Endodermal cell (in vitro differentiated cells): ENCODE measurements around the gene BRD2. TPM values are rescaled to one million over a fixed set of nuclear protein-coding genes. Genes with fewer than 3 reads are reported as not detected.
A peak's percentile ranks its signal among the peaks of the same experiment; 100 is the strongest.

Experiments used
- DNase-seq: peaks from one replicate; pipeline ENCODE4 v3.0.0-alpha.2; 2017
- H3K27ac ChIP-seq: 2 replicates; pipeline ENCODE4 v1.5.1; 2013; ENCODE audit warnings: mild to moderate bottlenecking, low read depth, low read length, moderate library complexity
- H3K27me3 ChIP-seq: 2 replicates; pipeline ENCODE4 v1.6.1; 2013; ENCODE audit warnings: mild to moderate bottlenecking, low read length, moderate library complexity; ENCODE audit not compliant: insufficient read depth, control insufficient read depth, poor library complexity, severe bottlenecking
- H3K36me3 ChIP-seq: 2 replicates; pipeline ENCODE4 v1.7.0; 2013; ENCODE audit warnings: mild to moderate bottlenecking, low read length, moderate library complexity; ENCODE audit not compliant: control insufficient read depth, insufficient read depth
- H3K4me1 ChIP-seq: one replicate; pipeline ENCODE4 v1.7.0; 2013; ENCODE audit warnings: low read length; ENCODE audit not compliant: control insufficient read depth, insufficient read depth
- H3K4me3 ChIP-seq: 2 replicates; pipeline ENCODE4 v1.5.1; 2013; ENCODE audit warnings: mild to moderate bottlenecking, low read length, moderate library complexity
- H3K9ac ChIP-seq: 2 replicates; pipeline ENCODE4 v1.6.1; 2013; ENCODE audit warnings: mild to moderate bottlenecking, low read length, moderate library complexity; ENCODE audit not compliant: poor library complexity, severe bottlenecking; ENCODE audit errors: extremely low read depth
- H3K9me3 ChIP-seq: 2 replicates; pipeline ENCODE4 v1.6.1; 2013; ENCODE audit warnings: mild to moderate bottlenecking, low read length, moderate library complexity; ENCODE audit not compliant: control insufficient read depth
- H3K27ac Mint-ChIP-seq: 2 replicates; pipeline ENCODE4 v1.8.0; 2020; ENCODE audit warnings: mixed read lengths
- H3K27me3 Mint-ChIP-seq: 2 replicates; pipeline ENCODE4 v1.8.0; 2021; ENCODE audit warnings: mild to moderate bottlenecking, mixed read lengths; ENCODE audit not compliant: insufficient read depth
- H3K36me3 Mint-ChIP-seq: 2 replicates; pipeline ENCODE4 v1.8.0; 2020; ENCODE audit warnings: low read depth, mixed read lengths
- H3K4me1 Mint-ChIP-seq: 2 replicates; pipeline ENCODE4 v1.8.0; 2020; ENCODE audit warnings: mixed read lengths
- H3K4me3 Mint-ChIP-seq: 2 replicates; pipeline ENCODE4 v1.8.0; 2020; ENCODE audit warnings: mild to moderate bottlenecking, moderate library complexity, mixed read lengths
- H3K9me3 Mint-ChIP-seq: 2 replicates; pipeline ENCODE4 v1.8.0; 2020; ENCODE audit warnings: mild to moderate bottlenecking, mixed read lengths
- CTCF ChIP-seq: fragments of 200-600 bp; sonication (generic); conservative IDR thresholded peaks from 2 replicates; pipeline ENCODE4 v1.5.0; 2021; ENCODE audit warnings: antibody characterized with exemption, mild to moderate bottlenecking
- WGBS, 2 experiments: methylation state at CpG; one replicate each; pipeline versions ENCODE4 v1.1.5 to v1.1.7; 2013; ENCODE audit warnings: missing lambda C conversion rate in 2 of 2, mixed read lengths in 1 of 2; ENCODE audit not compliant: insufficient coverage in 1 of 2, insufficient read length in 1 of 2; 5-methylcytosine and 5-hydroxymethylcytosine counted together
- total RNA-seq, 2 donors: library from RNA; stranded (reverse); fragmentation: NEBNext Ultra II Directional in 1 of 2; extraction: Animal tissue kit (Norgen Biotek cat#: 25700) in 1 of 2; gene quantifications; 2 replicates in 1 of 2; 3 replicates in 1 of 2; pipeline ENCODE4 v1.2.1, GENCODE V29; 2021

BRD2 gene
- total RNA-seq, 2 donors from 2014 or later: 209 to 233 TPM

GRCh38 chr6:32983493-32983848 lies 15.1 kb downstream of the BRD2 start:
- Mint-ChIP-seq H3K27me3 (peaks cover 2% of the 10 kb centered on the region), H3K27ac (peak overlapping the region; percentile 41), H3K9me3 (no peaks in the 10 kb centered on the region), H3K4me1 (peaks cover 24% of the 10 kb centered on the region), H3K4me3 (no peak overlapping the region), H3K36me3 (peaks cover 36% of the 10 kb centered on the region)
- no peaks in the 10 kb centered on the region for H3K27me3 ChIP-seq
- 83% methylated on average over 1 of the region's 1 CpG; no CpG with 5 or more reads in 1 of the 2 experiments for WGBS, 2 experiments
- peak; percentile 60 for DNase-seq
- H3K36me3 ChIP-seq: peaks cover 35% of the 10 kb centered on the region
- TF ChIP-seq CTCF: no peak
- H3K9ac ChIP-seq: no peak overlapping the region
- H3K9me3 ChIP-seq: no peaks in the 10 kb centered on the region
- H3K4me1 ChIP-seq: peaks cover 5% of the 10 kb centered on the region
- no peak overlapping the region for H3K4me3 ChIP-seq
- no peak overlapping the region for H3K27ac ChIP-seq

- TF ChIP-seq CTCF: no peak
- no peak overlapping the region for H3K4me3 Mint-ChIP-seq
- peaks cover 29% of the 10 kb centered on the region for H3K36me3 ChIP-seq
Observed at GRCh38 chr6:32983964-32984621, 15.7 kb downstream of the BRD2 start.

GRCh38 chr6:32984622-32985389 lies 16.4 kb downstream of the BRD2 start:
- H3K27ac ChIP-seq: peak overlapping the region; percentile 12
- H3K4me3 ChIP-seq: no peak overlapping the region
- peaks cover 5% of the 10 kb centered on the region for H3K4me1 ChIP-seq
- peaks cover 2% of the 10 kb centered on the region for H3K27me3 Mint-ChIP-seq
- 21 to 22% methylated on average over 8 to 9 of the region's 9 CpGs for WGBS, 2 experiments
- H3K4me1 Mint-ChIP-seq: peaks cover 18% of the 10 kb centered on the region
- H3K9me3 Mint-ChIP-seq: no peaks in the 10 kb centered on the region
- no peak overlapping the region for H3K4me3 Mint-ChIP-seq
- H3K36me3 ChIP-seq: peaks cover 22% of the 10 kb centered on the region
- no peaks in the 10 kb centered on the region for H3K9me3 ChIP-seq
- peak; percentile 89 for TF ChIP-seq CTCF
- no peak overlapping the region for H3K9ac ChIP-seq
- DNase-seq: peak; percentile 96
- no peaks in the 10 kb centered on the region for H3K27me3 ChIP-seq
- H3K27ac Mint-ChIP-seq: no peak overlapping the region
- peaks cover 23% of the 10 kb centered on the region for H3K36me3 Mint-ChIP-seq

More at GRCh38 chr6:32983964-32984621, 15.7 kb downstream of the BRD2 start:
- H3K4me3 ChIP-seq: no peak overlapping the region
- H3K4me1 ChIP-seq: peaks cover 5% of the 10 kb centered on the region
- WGBS, 2 experiments: 73 to 89% methylated on average over 2 to 3 of the region's 3 CpGs
- Mint-ChIP-seq H3K9me3 (no peaks in the 10 kb centered on the region), H3K27ac (no peak overlapping the region), H3K4me1 (peaks cover 21% of the 10 kb centered on the region), H3K36me3 (peaks cover 30% of the 10 kb centered on the region), H3K27me3 (peaks cover 2% of the 10 kb centered on the region)
- H3K9me3 ChIP-seq: no peaks in the 10 kb centered on the region
- H3K27me3 ChIP-seq: no peaks in the 10 kb centered on the region
- DNase-seq: no peak
- no peak overlapping the region for H3K9ac ChIP-seq
- peak overlapping the region; percentile 12 for H3K27ac ChIP-seq
